Measurements from ENCODE around the gene CDKAL1.
A peak's percentile ranks its signal among the peaks of the same experiment; 100 is the strongest.
"Not testable (repeated sequence)": the region's sequence is repeated elsewhere in the genome, so short reads cannot be mapped to it uniquely, and the experiment has no call there.

CDKAL1 gene

GRCh38 chr6:20751293-20751935, 217.2 kb downstream of the CDKAL1 start:
- peak; percentile 20 for DNase-seq

GRCh38 chr6:20755631-20756030, 221.4 kb downstream of the CDKAL1 start:
- no peak for DNase-seq

- not testable (repeated sequence) for DNase-seq
These were observed 222.4 kb downstream of the CDKAL1 start for GRCh38 chr6:20756584-20757147.

GRCh38 chr6:20757761-20758160, 223.5 kb downstream of the CDKAL1 start:
- no peak for DNase-seq

GRCh38 chr6:20763296-20763695, 229.0 kb downstream of the CDKAL1 start:
- no peak for DNase-seq

- DNase-seq, result no peak
These were observed 235.4 kb downstream of the CDKAL1 start for GRCh38 chr6:20769631-20770030.

GRCh38 chr6:20770773-20771172, 236.5 kb downstream of the CDKAL1 start:
- DNase-seq, result peak; percentile 40

- DNase-seq, result no peak
These were observed 237.2 kb downstream of the CDKAL1 start for GRCh38 chr6:20771409-20771808.

GRCh38 chr6:20773822-20774221, 239.6 kb downstream of the CDKAL1 start:
- DNase-seq, result no peak

- no peak for DNase-seq
These were observed 241.7 kb downstream of the CDKAL1 start for GRCh38 chr6:20775981-20776380.

GRCh38 chr6:20777801-20778200, 243.5 kb downstream of the CDKAL1 start:
- peak; percentile 72 for DNase-seq

GRCh38 chr6:20778459-20778858, 244.2 kb downstream of the CDKAL1 start:
- DNase-seq, result no peak

GRCh38 chr6:20778912-20779311, 244.7 kb downstream of the CDKAL1 start:
- no peak for DNase-seq

- DNase-seq, result peak; percentile 43
These were observed 254.9 kb downstream of the CDKAL1 start for GRCh38 chr6:20789162-20789561.

GRCh38 chr6:20790032-20790791, 256.0 kb downstream of the CDKAL1 start:
- DNase-seq, result no peak

GRCh38 chr6:20791074-20791473, 256.8 kb downstream of the CDKAL1 start:
- no peak for DNase-seq

GRCh38 chr6:20791944-20792343, 257.7 kb downstream of the CDKAL1 start:
- peak; percentile 29 for DNase-seq

- DNase-seq, result no peak
These were observed 258.9 kb downstream of the CDKAL1 start for GRCh38 chr6:20793174-20793573.

GRCh38 chr6:20797597-20797996, 263.3 kb downstream of the CDKAL1 start:
- no peak for DNase-seq

- no peak for DNase-seq
These were observed 266.0 kb downstream of the CDKAL1 start for GRCh38 chr6:20800229-20800628.

- DNase-seq, result no peak
These were observed 266.4 kb downstream of the CDKAL1 start for GRCh38 chr6:20800653-20801052.

GRCh38 chr6:20801595-20801994, 267.3 kb downstream of the CDKAL1 start:
- DNase-seq, result no peak

GRCh38 chr6:20802596-20802995, 268.3 kb downstream of the CDKAL1 start:
- DNase-seq, result no peak

GRCh38 chr6:20805021-20805420, 270.8 kb downstream of the CDKAL1 start:
- DNase-seq, result no peak
